A549 (cell line): Measurements from ENCODE around the gene BCR. TPM values are rescaled to one million over a fixed set of nuclear protein-coding genes. Genes with fewer than 3 reads are reported as not detected.

Experiments
- ATAC-seq, 2 experiments: fragments of 200-7000 bp in 1 of 2; fragments of >200 bp in 1 of 2; cut with Nextera tagmentation in 1 of 2; cut with Tn5 transposase in 1 of 2; 3 replicates each; pipeline versions ENCODE4 v1.8.0 to v1.9.1; 2018 to 2020; ENCODE audit warnings: mild to moderate bottlenecking in 1 of 2, moderate library complexity in 1 of 2
- CTCF ChIA-PET: fragments of 300-600 bp; sonication (Branson Sonifier 250); formaldehyde crosslinking; extraction: SDS; loops from one replicate; lab custom pipeline; 2021; ENCODE audit warnings: antibody characterized with exemption, inconsistent platforms; lab: Yijun Ruan, JAX
- POLR2A ChIA-PET: fragments of 350-600 bp; formaldehyde crosslinking; extraction: SDS; loops from one replicate; lab custom pipeline; 2021; ENCODE audit warnings: antibody characterized with exemption, inconsistent platforms; lab: Yijun Ruan, JAX
- DNase-seq, 2 experiments: peaks; one replicate each; pipeline versions ENCODE4 v3.0.0 to v3.0.0-alpha.2; 2011 to 2016; ENCODE audit warnings: low read depth in 1 of 2, low spot score in 1 of 2
- FAIRE-seq: peaks from 2 replicates; lab custom pipeline; 2011; peaks lifted over from hg19 to GRCh38; lab: Jason Lieb, UNC
- H3K27ac ChIP-seq, 2 experiments: fragments of >200 bp; sonication (Bioruptor Twin); formaldehyde crosslinking; 3 replicates each; pipeline ENCODE4 v1.5.1; 2016 to 2017
- H3K4me1 ChIP-seq: fragments of >200 bp; sonication (Bioruptor Twin); formaldehyde crosslinking; 3 replicates; pipeline ENCODE4 v1.6.1; 2016
- H3K4me2 ChIP-seq: fragments of >200 bp; sonication (Bioruptor Twin); formaldehyde crosslinking; 3 replicates; pipeline ENCODE4 v1.6.1; 2016
- H3K4me3 ChIP-seq: fragments of >200 bp; sonication (Bioruptor Twin); formaldehyde crosslinking; 3 replicates; pipeline ENCODE4 v1.5.1; 2016
- H3K9me3 ChIP-seq: fragments of >200 bp; sonication (Bioruptor Twin); formaldehyde crosslinking; 3 replicates; pipeline ENCODE4 v1.6.1; 2016
- CBX8 ChIP-seq: fragments of 200-600 bp; sonication (generic); IDR thresholded peaks from 2 replicates; pipeline ENCODE4 v1.6.1; 2016
- CEBPB ChIP-seq, 2 experiments: fragments of >200 bp in 1 of 2; sonication (Bioruptor Twin) in 1 of 2; formaldehyde crosslinking in 1 of 2; IDR thresholded peaks; 2 replicates each; pipeline ENCODE4 v1.6.1; 2012 to 2016
- CHD4 ChIP-seq: fragments of 200-600 bp; sonication (generic); IDR thresholded peaks from 2 replicates; pipeline ENCODE4 v1.6.1; 2016; ENCODE audit warnings: antibody characterized with exemption, mild to moderate bottlenecking, borderline replicate concordance
- EHF ChIP-seq: fragments of 250-450 bp; sonication (Bioruptor Pico); IDR thresholded peaks from 2 replicates; pipeline ENCODE4 v1.5.0; 2020; ENCODE audit warnings: mild to moderate bottlenecking
- EHMT2 ChIP-seq: fragments of 200-600 bp; sonication (generic); IDR thresholded peaks from 2 replicates; pipeline ENCODE4 v1.6.1; 2016; ENCODE audit warnings: antibody characterized with exemption, low read depth, mild to moderate bottlenecking, moderate library complexity
- EP300 ChIP-seq, 2 experiments: fragments of >200 bp; sonication (Bioruptor Twin); formaldehyde crosslinking; IDR thresholded peaks; 2 replicates in 1 of 2; 3 replicates in 1 of 2; pipeline ENCODE4 v1.6.1; 2016 to 2017
- ESRRA ChIP-seq: fragments of 150-350 bp; IDR thresholded peaks from 2 replicates; pipeline ENCODE4 v1.6.1; 2014; ENCODE audit warnings: mild to moderate bottlenecking, low read length, borderline replicate concordance
- FOSL2 ChIP-seq, 2 experiments: fragments of 450-650 bp in 1 of 2; fragments of >200 bp in 1 of 2; sonication (Bioruptor Twin) in 1 of 2; formaldehyde crosslinking; IDR thresholded peaks; 2 replicates each; pipeline versions ENCODE4 v1.5.0 to v1.6.1; 2016 to 2020; ENCODE audit warnings: mild to moderate bottlenecking in 1 of 2, moderate library complexity in 1 of 2
- FOXS1 ChIP-seq: fragments of 250-450 bp; sonication (Bioruptor Pico); IDR thresholded peaks from 2 replicates; pipeline ENCODE4 v1.5.0; 2020; ENCODE audit warnings: mild to moderate bottlenecking, moderate library complexity
- HDAC2 ChIP-seq: fragments of 200-600 bp; sonication (generic); IDR thresholded peaks from 2 replicates; pipeline ENCODE4 v1.6.1; 2016
- HOXA7 ChIP-seq: fragments of 250-450 bp; sonication (Bioruptor Pico); IDR thresholded peaks from 2 replicates; pipeline ENCODE4 v1.5.0; 2020; ENCODE audit warnings: mild to moderate bottlenecking, moderate library complexity
- HOXB5 ChIP-seq: fragments of 250-450 bp; sonication (Bioruptor Pico); IDR thresholded peaks from 2 replicates; pipeline ENCODE4 v1.5.0; 2020; ENCODE audit warnings: mild to moderate bottlenecking, moderate library complexity
- JUNB ChIP-seq: fragments of >200 bp; sonication (Bioruptor Twin); formaldehyde crosslinking; IDR thresholded peaks from 2 replicates; pipeline ENCODE4 v1.6.1; 2016
- KDM1A ChIP-seq: fragments of 200-600 bp; sonication (generic); IDR thresholded peaks from 2 replicates; pipeline ENCODE4 v1.6.1; 2016; ENCODE audit warnings: low read depth, mild to moderate bottlenecking
- MAZ ChIP-seq: fragments of 150-350 bp; IDR thresholded peaks from 2 replicates; pipeline ENCODE4 v1.6.1; 2014; ENCODE audit warnings: antibody characterized with exemption, low read depth, low read length, borderline replicate concordance
- NFE2L2 ChIP-seq: fragments of 150-350 bp; conservative IDR thresholded peaks from 2 replicates; pipeline ENCODE4 v1.6.1; 2014; ENCODE audit warnings: low read length
- POLR2A ChIP-seq: IDR thresholded peaks from 2 replicates; pipeline ENCODE4 v1.6.1; 2012; ENCODE audit warnings: mild to moderate bottlenecking, low read length
- POLR2AphosphoS2 ChIP-seq: conservative IDR thresholded peaks from 2 replicates; pipeline ENCODE4 v1.6.1; 2012; ENCODE audit warnings: low read length, improper control_type of control experiment, inconsistent platforms
- RAD21 ChIP-seq, 2 experiments: fragments of >200 bp in 1 of 2; sonication (Bioruptor Twin) in 1 of 2; formaldehyde crosslinking in 1 of 2; IDR thresholded peaks in 1 of 2; conservative IDR thresholded peaks in 1 of 2; 2 replicates in 1 of 2; 3 replicates in 1 of 2; pipeline ENCODE4 v1.6.1; 2012 to 2018; ENCODE audit warnings: inconsistent platforms in 1 of 2
- RNF2 ChIP-seq: fragments of 200-600 bp; sonication (generic); IDR thresholded peaks from 2 replicates; pipeline ENCODE4 v1.6.1; 2016; ENCODE audit warnings: low read depth, mild to moderate bottlenecking, antibody characterized with exemption, moderate library complexity, borderline replicate concordance
- SMC3 ChIP-seq: fragments of >200 bp; sonication (Bioruptor Twin); formaldehyde crosslinking; IDR thresholded peaks from 3 replicates; pipeline ENCODE4 v1.6.1; 2018; ENCODE audit warnings: inconsistent platforms
- TP53 ChIP-seq: fragments of 250-450 bp; sonication (Bioruptor Pico); IDR thresholded peaks from 2 replicates; pipeline ENCODE4 v1.5.0; 2021; ENCODE audit warnings: mild to moderate bottlenecking, moderate library complexity
- WGBS: methylation state at CpG from one replicate; pipeline ENCODE4 v1.1.6; 2017; ENCODE audit errors: missing lambda C conversion rate; 5-methylcytosine and 5-hydroxymethylcytosine counted together
- polyA plus RNA-seq, 4 experiments: library from polyadenylated mRNA; depleted of rRNA in 3 of 4; stranded (reverse); fragments of >200 nt; fragmentation: RNase III in 1 of 4; extraction: RNeasy Plus Mini Kit Qiagen cat#74134 plus additional on column Dnase treatment in 1 of 4; gene quantifications; 2 replicates in 3 of 4; 3 replicates in 1 of 4; pipeline ENCODE4 v1.2.3, GENCODE V29; 2011 to 2017
- TF ChIP-seq, protein P1 (sequence below): fragments of >200 bp; sonication (Bioruptor Twin); formaldehyde crosslinking; IDR thresholded peaks from 3 replicates; pipeline ENCODE4 v1.6.1; 2016
- TF ChIP-seq, protein P2 (sequence below): IDR thresholded peaks from 2 replicates; pipeline ENCODE4 v1.6.1; 2012
- TF ChIP-seq, protein P3 (sequence below): IDR thresholded peaks from 2 replicates; pipeline ENCODE4 v1.6.1; 2012; ENCODE audit warnings: low read depth, borderline replicate concordance
- TF ChIP-seq, protein P4 (sequence below): fragments of 450-650 bp; IDR thresholded peaks from 2 replicates; pipeline ENCODE4 v1.6.1; 2014; ENCODE audit warnings: antibody characterized with exemption
- TF ChIP-seq, protein P5 (sequence below): fragments of >200 bp; sonication (Bioruptor Twin); formaldehyde crosslinking; IDR thresholded peaks from 3 replicates; pipeline ENCODE4 v1.5.1; 2016

BCR gene
- polyA plus RNA-seq, 2 of the 4 experiments (the other 2 are of a cell fraction), result 14.7 to 16.4 TPM

DNA sequence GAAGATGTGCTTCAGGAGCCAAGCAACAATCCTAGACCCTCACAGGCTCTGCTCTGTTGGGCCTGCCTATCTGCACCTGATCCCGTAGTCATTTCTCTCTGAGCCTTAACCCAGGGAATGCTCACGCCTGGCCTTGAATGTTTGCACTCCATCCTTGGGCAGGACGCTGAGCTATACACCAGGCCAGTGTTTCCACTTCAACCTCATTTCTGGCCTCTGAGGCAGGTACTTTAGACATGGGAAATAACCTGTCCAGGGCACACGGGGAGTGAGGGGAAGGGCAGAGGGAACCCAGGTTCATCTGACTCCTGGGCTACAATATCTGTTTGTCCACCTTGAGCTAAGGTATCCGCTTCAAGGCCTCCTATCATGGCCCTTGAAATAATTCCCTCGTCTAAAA, 48.4 kb upstream of the BCR start:
- ATAC-seq (no peak), DNase-seq (no peak), FAIRE-seq (no peak)
- ChIA-PET CTCF (interaction anchor here (1.0 to 8.7 kb wide), 3 partner anchors 10 to 174 kb away, joined by 3 to 314 read pairs (median 4); partner anchors contain the start of gene RSPH14), POLR2A (no interaction called here)
- Histone ChIP-seq H3K9me3 (no peaks in the 10 kb centered on the region), H3K27ac (no peak overlapping the region), H3K4me1 (no peaks in the 10 kb centered on the region), H3K4me3 (no peak overlapping the region), H3K4me2 (no peak overlapping the region)
- 60% methylated on average over 6 of the region's 6 CpGs for WGBS
- TF ChIP-seq FOSL2 (IDR thresholded peaks at IDR 0.05) (no peak), FOSL2 (CRISPR knock-in tag; IDR thresholded peaks at IDR 0.05) (no peak), SMC3 (no peak), RAD21 (conservative IDR thresholded peaks at IDR 0.05 in 1 of 2, IDR thresholded peaks at IDR 0.05 in 1 of 2) (no peak), KDM1A (no peak), HOXB5 (CRISPR knock-in tag) (no peak), CBX8 (no peak), EP300 (IDR thresholded peaks at IDR 0.05) (no peak), CHD4 (no peak), FOXS1 (CRISPR knock-in tag) (no peak), MAZ (no peak), EHF (no peak), JUNB (no peak), HDAC2 (no peak)
- TF ChIP-seq, protein P1, sequence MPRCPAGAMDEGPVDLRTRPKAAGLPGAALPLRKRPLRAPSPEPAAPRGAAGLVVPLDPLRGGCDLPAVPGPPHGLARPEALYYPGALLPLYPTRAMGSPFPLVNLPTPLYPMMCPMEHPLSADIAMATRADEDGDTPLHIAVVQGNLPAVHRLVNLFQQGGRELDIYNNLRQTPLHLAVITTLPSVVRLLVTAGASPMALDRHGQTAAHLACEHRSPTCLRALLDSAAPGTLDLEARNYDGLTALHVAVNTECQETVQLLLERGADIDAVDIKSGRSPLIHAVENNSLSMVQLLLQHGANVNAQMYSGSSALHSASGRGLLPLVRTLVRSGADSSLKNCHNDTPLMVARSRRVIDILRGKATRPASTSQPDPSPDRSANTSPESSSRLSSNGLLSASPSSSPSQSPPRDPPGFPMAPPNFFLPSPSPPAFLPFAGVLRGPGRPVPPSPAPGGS, result no peak
- TF ChIP-seq, protein P2, sequence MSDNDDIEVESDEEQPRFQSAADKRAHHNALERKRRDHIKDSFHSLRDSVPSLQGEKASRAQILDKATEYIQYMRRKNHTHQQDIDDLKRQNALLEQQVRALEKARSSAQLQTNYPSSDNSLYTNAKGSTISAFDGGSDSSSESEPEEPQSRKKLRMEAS, result no peak
- TF ChIP-seq, protein P3, sequence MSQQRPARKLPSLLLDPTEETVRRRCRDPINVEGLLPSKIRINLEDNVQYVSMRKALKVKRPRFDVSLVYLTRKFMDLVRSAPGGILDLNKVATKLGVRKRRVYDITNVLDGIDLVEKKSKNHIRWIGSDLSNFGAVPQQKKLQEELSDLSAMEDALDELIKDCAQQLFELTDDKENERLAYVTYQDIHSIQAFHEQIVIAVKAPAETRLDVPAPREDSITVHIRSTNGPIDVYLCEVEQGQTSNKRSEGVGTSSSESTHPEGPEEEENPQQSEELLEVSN, result no peak

DNA sequence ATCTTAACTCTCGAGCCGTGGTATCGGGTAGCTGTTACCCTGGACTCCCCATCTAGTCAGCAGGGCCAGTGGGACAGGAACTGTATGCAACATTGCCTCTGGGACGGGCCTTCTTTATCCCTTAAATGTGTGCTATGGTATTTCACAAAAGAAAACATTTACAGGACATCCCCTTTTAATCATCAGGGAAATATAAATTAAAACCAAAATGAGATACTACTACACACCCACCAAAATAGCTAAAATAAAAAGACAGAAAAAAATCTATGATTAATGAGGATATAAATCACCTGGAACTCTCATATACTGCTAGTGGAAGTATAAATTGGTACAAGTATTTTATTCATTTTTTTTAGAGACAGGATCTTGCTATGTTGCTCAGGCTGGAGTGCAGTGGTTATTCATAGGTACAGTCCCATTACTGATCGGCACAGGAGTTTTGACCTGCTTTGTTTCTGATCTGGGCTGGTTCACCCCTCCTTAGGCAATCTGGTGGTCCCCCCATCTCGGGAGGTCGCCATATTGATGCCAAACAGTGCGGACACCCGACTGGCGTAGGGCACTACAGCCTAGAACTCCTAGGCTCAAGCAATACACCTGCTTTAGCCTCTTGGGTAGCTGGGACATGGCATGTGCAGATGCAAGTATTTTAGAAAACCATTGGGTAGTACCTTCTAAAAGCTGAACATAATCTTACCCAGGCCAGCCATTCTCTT, 47.8 kb upstream of the BCR start:
- POLR2A ChIA-PET, result no interaction called here
- no peaks in the 10 kb centered on the region for H3K9me3 ChIP-seq
- no peak overlapping the region for H3K27ac ChIP-seq
- ATAC-seq (no peak), FAIRE-seq (no peak), DNase-seq (no peak)
- H3K4me3 ChIP-seq, result no peak overlapping the region
- no peaks in the 10 kb centered on the region for H3K4me1 ChIP-seq
- CTCF ChIA-PET, result interaction anchor here (0.7 to 8.7 kb wide), 6 partner anchors 9 to 174 kb away, joined by 3 to 314 read pairs (median 4); partner anchors contain the start of gene RSPH14
- TF ChIP-seq EHF, result no peak
- TF ChIP-seq, protein P4, sequence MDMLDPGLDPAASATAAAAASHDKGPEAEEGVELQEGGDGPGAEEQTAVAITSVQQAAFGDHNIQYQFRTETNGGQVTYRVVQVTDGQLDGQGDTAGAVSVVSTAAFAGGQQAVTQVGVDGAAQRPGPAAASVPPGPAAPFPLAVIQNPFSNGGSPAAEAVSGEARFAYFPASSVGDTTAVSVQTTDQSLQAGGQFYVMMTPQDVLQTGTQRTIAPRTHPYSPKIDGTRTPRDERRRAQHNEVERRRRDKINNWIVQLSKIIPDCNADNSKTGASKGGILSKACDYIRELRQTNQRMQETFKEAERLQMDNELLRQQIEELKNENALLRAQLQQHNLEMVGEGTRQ, result no peak
- H3K4me2 ChIP-seq, result no peak overlapping the region
- WGBS, result 87% methylated on average over 7 of the region's 10 CpGs

DNA sequence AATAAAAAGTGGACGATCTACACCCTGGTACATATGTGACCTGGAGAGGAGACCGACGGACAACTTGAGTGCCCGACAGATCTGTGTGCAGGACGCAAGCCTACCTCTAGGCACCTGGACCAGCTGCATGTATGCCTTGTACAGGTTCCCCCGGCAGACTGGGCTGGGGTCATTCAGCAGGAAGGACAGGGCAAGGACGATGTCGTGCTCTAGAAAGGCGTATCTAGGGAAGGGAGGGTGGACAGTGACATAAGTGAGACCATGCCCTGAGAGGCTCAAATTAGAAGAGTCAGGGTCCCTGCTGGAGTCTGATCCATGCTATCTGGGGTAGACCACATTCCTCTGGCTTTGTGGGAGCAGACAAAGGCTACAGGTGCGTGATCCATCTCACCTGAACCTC, 46.4 kb upstream of the BCR start:
- ATAC-seq (no peak), DNase-seq (no peak), FAIRE-seq (no peak)
- Histone ChIP-seq H3K4me3 (no peak overlapping the region), H3K9me3 (no peaks in the 10 kb centered on the region), H3K4me2 (no peak overlapping the region), H3K4me1 (no peaks in the 10 kb centered on the region), H3K27ac (no peak overlapping the region)
- 90% methylated on average over 10 of the region's 10 CpGs for WGBS
- CTCF ChIA-PET, result interaction anchor here (0.7 to 8.7 kb wide), 2 partner anchors 45 to 176 kb away, joined by 5 to 314 read pairs; no protein-coding TSS in a partner anchor
- POLR2A ChIA-PET, result no interaction called here
- TF ChIP-seq TP53 (CRISPR knock-in tag) (no peak), RNF2 (no peak), POLR2A (no peak), SMC3 (no peak), RAD21 (conservative IDR thresholded peaks at IDR 0.05 in 1 of 2, IDR thresholded peaks at IDR 0.05 in 1 of 2) (no peak), ESRRA (no peak), NFE2L2 (no peak), KDM1A (no peak), POLR2AphosphoS2 (no peak), EHMT2 (no peak), HOXA7 (no peak), CEBPB (IDR thresholded peaks at IDR 0.05) (no peak)
- TF ChIP-seq, protein P2, result no peak
- TF ChIP-seq, protein P4, result no peak
- TF ChIP-seq, protein P5, sequence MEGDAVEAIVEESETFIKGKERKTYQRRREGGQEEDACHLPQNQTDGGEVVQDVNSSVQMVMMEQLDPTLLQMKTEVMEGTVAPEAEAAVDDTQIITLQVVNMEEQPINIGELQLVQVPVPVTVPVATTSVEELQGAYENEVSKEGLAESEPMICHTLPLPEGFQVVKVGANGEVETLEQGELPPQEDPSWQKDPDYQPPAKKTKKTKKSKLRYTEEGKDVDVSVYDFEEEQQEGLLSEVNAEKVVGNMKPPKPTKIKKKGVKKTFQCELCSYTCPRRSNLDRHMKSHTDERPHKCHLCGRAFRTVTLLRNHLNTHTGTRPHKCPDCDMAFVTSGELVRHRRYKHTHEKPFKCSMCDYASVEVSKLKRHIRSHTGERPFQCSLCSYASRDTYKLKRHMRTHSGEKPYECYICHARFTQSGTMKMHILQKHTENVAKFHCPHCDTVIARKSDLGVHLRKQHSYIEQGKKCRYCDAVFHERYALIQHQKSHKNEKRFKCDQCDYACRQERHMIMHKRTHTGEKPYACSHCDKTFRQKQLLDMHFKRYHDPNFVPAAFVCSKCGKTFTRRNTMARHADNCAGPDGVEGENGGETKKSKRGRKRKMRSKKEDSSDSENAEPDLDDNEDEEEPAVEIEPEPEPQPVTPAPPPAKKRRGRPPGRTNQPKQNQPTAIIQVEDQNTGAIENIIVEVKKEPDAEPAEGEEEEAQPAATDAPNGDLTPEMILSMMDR, result no peak
